HG02623 (cell line): ENCODE results near the gene KIAA1755.

Source experiments
- ATAC-seq: cut with Tn5 transposase; IDR thresholded peaks from one replicate; pipeline ENCODE4 v1.9.1; 2021; ENCODE audit warnings: moderate library complexity; ENCODE audit not compliant: unreplicated experiment

KIAA1755 gene

DNA sequence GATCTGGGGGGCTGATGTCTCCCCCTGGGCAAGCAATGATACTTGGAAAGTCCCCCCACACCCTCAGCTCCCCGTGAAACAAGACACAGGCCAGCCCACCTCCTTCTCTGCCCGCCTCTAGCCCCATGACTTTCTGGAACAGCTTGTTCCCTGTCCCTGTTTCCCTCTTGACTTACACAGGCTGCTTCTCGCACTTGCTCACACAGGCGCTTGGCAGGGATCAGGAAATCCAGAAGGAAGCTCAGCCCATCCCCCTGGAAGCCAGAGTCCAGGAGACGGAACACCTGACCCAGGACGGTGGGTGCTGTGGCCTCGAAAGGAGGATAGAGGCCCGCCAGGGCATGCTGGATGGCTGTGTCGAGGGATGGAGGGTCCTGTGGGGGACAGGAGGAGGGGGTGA, 14.8 kb downstream of the KIAA1755 start:
- ATAC-seq, result no peak

DNA sequence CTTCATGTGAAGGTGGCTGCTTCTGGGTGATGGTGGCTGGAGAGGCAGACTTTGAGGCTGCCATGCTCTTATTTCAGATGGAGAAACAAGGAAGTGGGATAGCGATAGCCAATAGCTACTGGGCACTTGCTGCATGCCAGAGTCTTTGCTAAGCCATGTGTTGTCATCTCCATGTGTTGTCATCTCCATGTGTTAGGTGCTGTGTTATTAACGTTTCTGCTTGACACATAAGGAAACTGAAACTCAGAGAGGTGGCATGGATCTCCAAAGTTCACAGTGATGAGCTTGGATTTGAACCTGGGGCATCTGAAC, 16.9 kb downstream of the KIAA1755 start:
- ATAC-seq, result no peak

DNA sequence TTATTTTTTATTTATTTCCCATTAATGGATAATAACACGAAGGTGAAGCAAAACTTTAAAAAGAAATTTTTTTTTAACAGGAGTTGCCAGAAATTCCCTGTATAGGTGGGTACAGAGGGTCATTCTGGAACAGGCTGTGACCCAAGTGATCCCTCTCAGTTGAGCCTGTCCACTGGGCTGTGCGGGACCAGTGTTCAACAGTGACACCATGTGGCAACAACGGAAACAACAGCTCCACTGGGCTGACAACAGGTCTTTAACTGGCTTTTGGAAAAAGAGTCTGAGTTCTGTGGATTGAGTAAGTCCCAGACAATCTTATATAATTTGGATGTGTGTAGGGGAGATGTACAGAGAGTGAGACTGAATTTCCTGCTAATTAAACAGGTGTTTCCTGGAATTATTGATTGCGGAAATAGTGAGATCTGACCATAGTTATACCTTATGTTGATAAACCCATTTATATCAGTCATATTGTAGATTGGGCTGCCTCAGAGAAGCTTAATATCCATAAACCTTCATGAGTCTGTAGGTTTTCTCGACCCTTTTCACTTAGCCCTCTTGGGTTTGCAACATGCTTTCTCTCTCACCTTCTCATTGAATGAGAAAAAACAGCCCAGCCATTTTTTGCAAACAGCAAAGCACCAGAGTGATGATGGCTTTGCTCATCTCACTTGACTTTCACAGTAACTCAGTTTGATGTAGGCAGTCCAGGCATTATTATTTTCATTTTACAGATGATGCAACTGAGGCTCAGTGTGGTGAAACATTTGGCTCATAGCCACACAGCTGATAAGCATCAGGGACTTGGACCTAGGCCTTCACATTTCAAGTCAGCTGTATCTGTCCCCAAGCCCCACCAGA, 17.5 kb downstream of the KIAA1755 start:
- ATAC-seq, result no peak

DNA sequence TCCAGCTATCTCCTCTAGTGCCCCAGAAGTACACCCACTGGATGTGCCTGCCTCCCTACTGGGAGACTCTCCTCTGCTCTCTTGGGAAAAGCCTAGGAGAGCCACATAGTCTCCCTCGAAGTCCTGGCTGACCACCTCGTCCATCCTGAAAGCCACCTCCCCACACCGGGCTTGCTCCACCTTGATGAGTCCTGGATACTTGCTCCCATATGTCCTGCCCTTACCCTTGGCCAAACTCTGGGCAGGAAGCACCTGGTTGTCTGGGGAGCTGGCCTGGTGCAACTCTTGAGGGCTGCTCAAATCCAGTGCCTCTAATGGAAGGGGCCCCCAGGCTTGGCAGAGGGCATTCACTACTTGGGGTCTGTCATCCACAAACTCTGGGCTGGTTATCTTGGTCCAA, 19.3 kb downstream of the KIAA1755 start:
- no peak for ATAC-seq

- no peak for ATAC-seq
These were observed 21.1 kb downstream of the KIAA1755 start for GRCh38 chr20:38239441-38239840.

- no peak for ATAC-seq
These were observed 21.7 kb downstream of the KIAA1755 start for GRCh38 chr20:38238829-38239228.

DNA sequence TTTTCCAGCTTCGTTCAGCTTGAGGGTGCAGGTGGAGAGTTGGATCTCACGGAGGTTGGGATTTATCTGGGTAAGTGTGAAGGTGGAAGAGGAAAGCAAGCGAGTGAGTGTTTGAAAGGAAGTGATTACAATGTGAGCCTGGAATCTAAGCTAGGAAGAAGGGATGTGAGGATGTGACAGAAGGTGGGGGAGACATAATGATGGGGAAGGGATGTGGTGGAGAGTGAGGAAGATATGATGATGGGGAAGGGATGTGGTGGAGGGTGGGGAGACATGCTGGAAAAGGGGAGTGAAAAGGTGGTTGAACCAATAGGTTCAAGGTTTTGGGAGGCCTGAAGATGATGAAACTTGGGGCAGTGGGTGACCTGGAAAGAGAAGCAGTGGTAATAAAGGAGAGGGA, 23.2 kb downstream of the KIAA1755 start:
- no peak for ATAC-seq

DNA sequence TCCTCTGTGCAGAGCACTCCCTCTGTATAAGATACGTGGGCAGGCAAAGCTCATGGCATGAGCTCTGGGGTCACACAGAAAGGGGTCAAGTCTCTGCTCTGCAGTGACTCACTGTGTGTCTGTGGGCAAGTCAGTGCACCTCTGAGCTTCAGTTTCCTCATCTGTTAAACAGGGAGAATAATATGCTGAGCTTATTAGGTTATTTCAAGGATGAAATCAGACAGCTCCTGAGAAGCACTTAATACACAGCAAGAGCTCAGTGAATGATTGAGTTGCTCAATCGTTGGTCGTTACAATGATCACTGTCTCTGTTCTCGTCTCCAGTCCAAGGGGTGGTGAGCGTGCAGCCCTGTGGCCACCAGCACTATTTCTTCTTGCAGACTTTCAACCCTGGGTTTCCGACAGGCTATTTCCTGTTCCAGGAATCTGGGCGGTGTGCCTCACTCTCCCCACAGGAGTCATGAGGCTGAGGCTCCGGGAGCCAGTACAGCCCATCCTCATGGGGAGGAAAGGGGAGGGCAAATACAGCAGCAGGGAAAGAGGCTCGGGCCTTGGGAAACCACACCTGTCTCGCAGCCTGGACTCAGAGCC, 28.9 kb downstream of the KIAA1755 start:
- no peak for ATAC-seq

DNA sequence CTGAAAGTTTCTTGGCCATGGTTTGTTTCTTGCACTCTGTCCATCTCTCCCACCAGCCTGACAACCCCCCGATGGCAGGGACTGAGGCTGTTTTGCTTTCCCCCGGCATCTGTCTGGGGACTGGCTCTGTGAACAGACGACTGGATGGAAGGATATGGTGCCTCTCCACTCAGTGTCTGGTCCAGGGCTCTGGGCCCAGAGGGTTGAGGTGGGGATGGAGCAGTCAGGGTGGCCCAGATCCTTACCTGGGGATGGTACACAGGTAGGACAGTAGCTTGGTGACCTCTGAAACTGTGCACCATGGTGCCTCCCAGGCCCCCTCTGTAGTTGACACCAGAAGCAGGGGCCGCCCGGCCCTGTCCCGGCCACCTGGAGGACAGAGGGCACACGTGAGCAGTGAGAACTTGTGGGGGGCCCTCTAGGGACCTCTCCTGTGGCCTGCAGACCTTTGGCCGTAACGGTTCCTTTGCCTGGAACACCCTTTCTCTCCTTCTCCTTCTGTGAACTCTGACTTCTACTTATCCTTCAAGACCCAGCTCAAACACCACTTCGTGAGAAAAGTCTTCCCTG, 29.5 kb downstream of the KIAA1755 start:
- no peak for ATAC-seq

- ATAC-seq, result no peak
These were observed 30.3 kb downstream of the KIAA1755 start for GRCh38 chr20:38230253-38230551.

DNA sequence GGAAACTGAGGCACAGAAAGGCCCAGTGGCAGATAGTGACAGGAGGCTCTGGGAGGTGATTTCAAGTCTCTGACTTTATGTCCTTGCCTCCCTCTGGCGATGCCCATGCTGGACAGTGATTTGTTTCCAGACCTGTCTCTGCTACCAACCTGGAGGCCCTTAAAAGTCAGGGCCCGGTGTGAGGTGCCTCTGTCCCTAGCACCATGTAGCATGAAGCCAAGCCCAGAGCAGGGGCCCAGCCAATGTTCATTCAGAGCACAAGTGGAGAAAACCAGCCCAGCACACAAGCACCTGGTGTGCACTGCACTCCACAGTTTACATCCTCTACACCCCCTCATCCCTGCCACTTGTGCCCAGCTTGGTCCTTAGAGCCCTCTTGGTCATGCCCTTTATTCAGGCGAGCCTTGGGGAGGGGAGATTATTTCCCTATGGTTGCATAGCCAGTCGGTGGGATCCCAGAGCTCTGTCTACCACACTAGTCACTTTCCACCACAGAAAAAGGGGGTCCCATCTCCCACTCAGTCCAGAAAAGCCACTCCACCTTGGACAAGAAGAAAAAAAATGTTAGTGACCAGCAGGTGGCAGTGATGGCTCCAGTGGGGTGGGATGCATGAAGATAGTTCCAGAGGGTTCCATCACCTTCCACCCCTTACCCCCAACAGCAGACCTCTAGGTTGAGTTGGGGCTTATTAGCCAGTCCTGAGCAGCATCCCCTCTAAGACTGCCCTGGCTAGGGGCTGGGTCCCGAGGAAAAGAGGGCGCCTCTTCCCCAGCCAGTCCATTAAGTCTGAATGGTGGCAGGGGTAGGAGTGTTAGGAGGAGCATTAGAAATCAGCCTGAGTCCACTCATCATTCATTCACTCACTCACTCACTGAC, 30.9 kb downstream of the KIAA1755 start:
- no peak for ATAC-seq

- ATAC-seq, result no peak
These were observed 32.1 kb downstream of the KIAA1755 start for GRCh38 chr20:38228436-38228835.

DNA sequence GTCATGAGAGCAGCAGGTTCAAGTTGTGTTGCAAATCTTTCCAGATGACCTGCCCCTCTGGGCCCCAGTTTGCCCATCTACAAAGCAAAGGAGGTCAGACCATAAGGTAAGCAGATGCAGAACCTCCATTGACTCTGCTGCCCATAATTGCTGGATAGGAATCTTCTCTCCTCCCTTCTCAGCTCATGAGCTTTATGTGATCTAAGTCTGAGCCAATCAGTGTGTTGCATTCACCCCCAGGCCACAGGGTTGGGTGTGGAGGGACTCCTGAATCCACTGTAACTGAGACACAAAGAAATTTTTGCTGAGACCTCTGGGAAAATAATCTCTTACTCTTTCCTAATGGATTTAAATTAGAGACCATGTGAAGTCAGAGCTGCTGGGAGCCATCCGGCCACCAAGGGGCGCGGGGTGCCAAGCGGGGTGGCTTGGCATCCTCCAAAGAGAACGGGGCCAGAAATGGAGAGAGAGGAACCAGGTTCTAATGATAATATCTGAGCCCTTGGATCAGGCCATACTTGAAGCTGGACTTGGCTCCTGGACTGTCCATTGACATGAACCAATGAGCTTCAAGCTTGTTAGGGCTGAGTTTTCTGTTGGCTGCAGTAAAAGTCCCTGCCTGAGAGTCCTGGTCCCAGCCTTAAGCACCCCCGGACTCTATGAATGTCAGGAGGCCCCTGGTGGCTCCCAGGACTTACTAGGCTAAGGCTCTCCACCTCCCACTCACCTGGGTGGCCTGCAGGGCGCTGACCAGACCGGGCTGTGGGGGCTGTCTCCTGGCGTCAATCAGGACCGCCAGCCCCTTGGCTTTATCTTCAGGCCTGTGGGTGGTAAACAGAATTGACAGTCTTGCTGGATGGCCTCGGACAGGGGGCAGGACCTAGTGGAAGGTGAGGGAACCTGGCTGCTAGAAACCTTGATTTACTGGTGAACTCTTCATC, 32.8 kb downstream of the KIAA1755 start:
- no peak for ATAC-seq

DNA sequence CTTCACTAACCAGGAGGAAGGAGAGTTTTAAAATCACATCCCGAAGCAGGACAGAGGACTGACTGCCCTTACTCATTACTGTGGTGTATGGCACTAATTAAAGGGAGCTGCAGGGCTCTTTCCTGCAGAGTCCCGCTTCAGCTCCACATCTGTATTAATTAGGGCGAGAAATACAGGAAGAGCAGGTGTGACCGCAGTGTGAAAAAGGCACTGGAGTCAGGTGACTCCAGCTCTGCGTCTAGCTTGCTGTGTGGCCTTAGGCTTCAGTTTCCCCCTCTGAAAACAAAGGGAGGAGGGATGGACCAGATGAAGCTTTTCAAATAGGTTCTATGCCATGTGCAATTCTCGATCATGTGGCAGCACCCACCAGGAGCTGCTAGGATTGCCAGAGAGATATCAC, 34.0 kb downstream of the KIAA1755 start:
- no peak for ATAC-seq

DNA sequence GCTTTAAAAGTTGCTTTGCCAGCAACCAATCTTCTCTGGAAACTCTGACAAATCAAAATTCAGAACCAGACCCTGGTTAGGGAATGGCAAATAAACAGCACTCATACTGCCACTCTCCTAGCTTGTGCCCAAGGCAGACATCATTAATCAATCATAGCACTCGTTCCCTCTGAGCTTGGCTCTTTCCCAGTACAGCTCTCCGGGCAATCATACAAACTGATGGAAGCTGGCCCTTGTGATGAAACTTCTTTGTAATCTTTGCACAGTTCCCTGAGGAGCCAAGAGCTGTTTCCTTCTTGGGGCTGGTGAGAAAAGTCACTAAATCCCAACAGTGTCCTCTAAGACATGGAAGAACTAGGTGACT, 34.7 kb downstream of the KIAA1755 start:
- ATAC-seq, result no peak

DNA sequence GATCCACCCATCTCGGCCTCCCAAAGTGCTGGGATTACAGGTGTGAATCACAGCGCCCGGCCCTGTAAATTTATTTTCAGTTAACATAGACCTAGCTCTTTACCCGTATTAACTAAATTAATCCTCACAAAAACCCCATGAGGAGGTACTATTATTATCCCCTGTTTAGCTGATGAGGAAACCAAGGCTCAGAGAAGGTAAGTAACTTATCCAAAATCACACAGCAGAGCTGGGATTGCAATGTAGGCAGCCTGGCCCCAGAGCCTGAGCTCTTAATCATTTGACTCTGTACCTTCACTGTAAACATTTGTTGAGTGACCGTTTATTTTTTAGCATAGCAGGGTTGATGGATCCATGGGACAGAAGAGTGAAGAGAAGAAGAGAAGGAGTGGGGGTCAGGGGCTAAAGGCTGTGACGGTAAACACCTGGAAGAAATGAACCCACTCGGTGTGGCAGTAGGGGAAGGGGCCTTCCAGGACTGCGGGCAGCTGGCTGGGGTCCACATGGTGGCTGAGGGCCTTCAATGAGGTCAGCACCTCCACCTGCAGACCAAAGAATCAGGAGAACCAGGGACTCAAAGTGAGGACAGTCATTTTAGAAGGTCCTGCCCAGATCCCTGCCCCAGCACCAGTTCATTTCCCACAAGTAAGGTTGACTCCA, 35.2 kb downstream of the KIAA1755 start:
- no peak for ATAC-seq

GRCh38 chr20:38224531-38224930, 36.0 kb downstream of the KIAA1755 start:
- no peak for ATAC-seq

- no peak for ATAC-seq
These were observed 36.8 kb downstream of the KIAA1755 start for GRCh38 chr20:38223743-38224100.

DNA sequence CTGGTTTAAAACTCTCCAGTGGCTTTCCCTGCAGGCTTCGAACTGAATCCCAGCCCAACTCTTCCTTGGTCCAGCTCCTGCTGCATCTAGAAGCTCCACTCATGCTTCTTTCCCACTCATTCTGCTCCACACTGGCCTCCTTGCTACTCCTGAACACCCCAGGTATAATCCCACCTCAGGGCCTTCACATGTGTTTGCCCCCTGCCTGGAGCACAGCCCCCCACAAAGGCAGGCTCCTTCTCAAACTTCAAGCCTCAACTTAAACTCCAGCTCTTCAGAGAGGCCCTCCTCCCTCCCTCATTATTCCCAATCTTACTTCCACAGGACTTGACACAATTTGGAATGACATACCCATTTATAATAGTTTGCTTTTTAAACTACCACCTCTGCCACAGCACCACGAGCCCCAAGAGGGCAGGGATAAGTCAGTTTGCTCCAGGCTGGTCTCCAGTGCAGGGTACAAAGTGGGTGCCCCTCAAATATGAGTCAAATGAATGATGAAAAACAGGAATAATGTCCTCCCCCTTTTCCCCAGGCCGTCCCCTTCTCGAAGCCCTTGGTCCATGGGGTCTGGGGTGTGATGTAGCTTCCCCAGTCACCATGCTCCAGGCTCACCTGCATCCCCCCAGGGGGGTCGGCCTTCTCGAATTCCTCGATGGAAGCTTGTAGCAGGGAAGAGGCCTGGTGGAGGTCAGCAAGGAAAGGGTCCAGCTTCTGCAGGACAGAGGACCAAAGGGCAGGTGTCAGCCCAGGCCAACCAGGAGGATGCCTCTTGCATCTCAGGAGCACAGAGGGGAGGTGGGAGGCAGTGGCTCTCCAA, 37.4 kb downstream of the KIAA1755 start:
- ATAC-seq, result no peak
